ENCODE data around the gene UBE3A. TPM values are rescaled to one million over a fixed set of nuclear protein-coding genes. Genes with fewer than 3 reads are reported as not detected.

The UBE3A gene
- total RNA-seq, 1 donor from 2014 or later = 102 TPM

- no peak for DNase-seq (ENCODE audit: low read depth)
- peaks cover 7% of the 10 kb centered on the region for H3K4me1 Mint-ChIP-seq (ENCODE audit: low read depth, unreplicated experiment)
- H3K4me3 Mint-ChIP-seq (ENCODE audit: unreplicated experiment) = no peak overlapping the region
- no peak for FAIRE-seq
- H3K27ac ChIP-seq (ENCODE audit: low read depth, low read length) = no peak overlapping the region
- H3K36me3 ChIP-seq (ENCODE audit: insufficient read depth, low read length) = no peaks in the 10 kb centered on the region
- H3K27me3 Mint-ChIP-seq (ENCODE audit: low read depth, unreplicated experiment) = no peaks in the 10 kb centered on the region
- H3K4me3 ChIP-seq (ENCODE audit: insufficient read depth, low read depth, low read length) = no peak overlapping the region
- H2AFZ ChIP-seq (ENCODE audit: low read depth, low read length) = no peak overlapping the region
- H3K79me2 ChIP-seq (ENCODE audit: insufficient read depth, low read length) = no peaks in the 10 kb centered on the region
- no peak overlapping the region for H3K27ac Mint-ChIP-seq (ENCODE audit: unreplicated experiment)
- H3K4me1 ChIP-seq (ENCODE audit: insufficient read depth, low read length) = no peaks in the 10 kb centered on the region
- no peaks in the 10 kb centered on the region for H3K9me3 ChIP-seq (ENCODE audit: insufficient read depth, low read depth, low read length)
- H3K27me3 ChIP-seq (ENCODE audit: insufficient read depth, low read length) = no peaks in the 10 kb centered on the region
- H3K9me3 Mint-ChIP-seq (ENCODE audit: unreplicated experiment) = peaks cover 2% of the 10 kb centered on the region
- TF ChIP-seq EZH2 (IDR thresholded peaks at IDR 0.05; ENCODE audit: insufficient read depth, low read length) (no peak), CTCF (IDR thresholded peaks at IDR 0.05; ENCODE audit: insufficient read depth, low read depth, low read length) (no peak)
- no peak overlapping the region for H3K4me2 ChIP-seq (ENCODE audit: low read length)
- peaks cover 21% of the 10 kb centered on the region for H3K36me3 Mint-ChIP-seq (ENCODE audit: low read depth, unreplicated experiment)
- no peak overlapping the region for H3K9ac ChIP-seq (ENCODE audit: low read length)
- H4K20me1 ChIP-seq (ENCODE audit: insufficient read depth, low read length) = no peaks in the 10 kb centered on the region
These were observed 113.6 kb downstream of the UBE3A start for GRCh38 chr15:25325187-25325586.

DNA sequence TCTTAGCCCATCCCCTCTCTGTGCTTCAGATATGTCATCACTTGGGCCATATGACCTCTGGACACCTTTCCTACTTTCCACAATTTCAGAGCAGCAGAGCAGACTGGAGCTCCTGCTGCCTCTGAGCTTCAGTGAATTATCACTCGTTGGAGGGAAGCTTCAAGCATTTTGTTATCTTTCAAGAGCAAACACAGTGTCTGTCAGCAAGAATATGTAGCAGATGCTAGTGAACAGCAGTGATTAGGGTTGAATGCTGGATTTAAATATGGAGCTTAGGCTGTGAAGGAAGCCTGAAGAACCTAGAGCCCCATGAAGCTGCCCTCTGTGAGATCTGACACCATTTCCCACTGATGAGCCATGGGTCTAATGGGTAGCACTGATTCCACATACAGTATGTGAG, 115.4 kb downstream of the UBE3A start:
- Histone ChIP-seq H3K4me1 (ENCODE audit: insufficient read depth, low read length) (no peaks in the 10 kb centered on the region), H2AFZ (ENCODE audit: low read depth, low read length) (no peak overlapping the region), H3K27me3 (ENCODE audit: insufficient read depth, low read length) (no peaks in the 10 kb centered on the region), H3K36me3 (ENCODE audit: insufficient read depth, low read length) (no peaks in the 10 kb centered on the region), H4K20me1 (ENCODE audit: insufficient read depth, low read length) (no peaks in the 10 kb centered on the region), H3K9me3 (ENCODE audit: insufficient read depth, low read depth, low read length) (no peaks in the 10 kb centered on the region), H3K4me2 (ENCODE audit: low read length) (no peak overlapping the region), H3K79me2 (ENCODE audit: insufficient read depth, low read length) (no peaks in the 10 kb centered on the region), H3K4me3 (ENCODE audit: insufficient read depth, low read depth, low read length) (no peak overlapping the region), H3K27ac (ENCODE audit: low read depth, low read length) (no peak overlapping the region), H3K9ac (ENCODE audit: low read length) (no peak overlapping the region)
- Mint-ChIP-seq H3K27ac (ENCODE audit: unreplicated experiment) (no peak overlapping the region), H3K4me1 (ENCODE audit: low read depth, unreplicated experiment) (peaks cover 5% of the 10 kb centered on the region), H3K9me3 (ENCODE audit: unreplicated experiment) (peaks cover 2% of the 10 kb centered on the region), H3K4me3 (ENCODE audit: unreplicated experiment) (no peak overlapping the region), H3K36me3 (ENCODE audit: low read depth, unreplicated experiment) (peaks cover 19% of the 10 kb centered on the region), H3K27me3 (ENCODE audit: low read depth, unreplicated experiment) (no peaks in the 10 kb centered on the region)
- no peak for TF ChIP-seq EZH2 (IDR thresholded peaks at IDR 0.05; ENCODE audit: insufficient read depth, low read length)
- TF ChIP-seq CTCF (IDR thresholded peaks at IDR 0.05; ENCODE audit: insufficient read depth, low read depth, low read length) = no peak
- FAIRE-seq (no peak), DNase-seq (ENCODE audit: low read depth) (no peak)

DNA sequence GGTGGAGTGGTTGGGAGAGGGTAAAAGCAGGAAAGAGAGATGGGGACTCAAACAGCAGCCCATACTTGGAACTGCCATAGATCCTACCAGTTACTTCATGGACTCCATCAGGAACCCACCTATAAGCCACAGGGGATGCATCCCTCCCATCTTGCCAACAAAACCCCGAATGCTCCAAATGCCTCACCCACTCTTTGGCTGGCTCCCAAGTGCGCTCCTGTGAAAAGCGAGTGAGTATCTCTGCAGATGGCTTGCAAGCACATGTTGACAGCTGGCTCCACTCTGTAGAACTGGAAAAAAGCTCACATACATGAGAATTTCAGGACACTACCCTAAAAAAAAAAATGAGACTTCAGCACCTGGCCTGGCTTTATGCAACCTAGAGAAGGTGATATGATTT, 151.0 kb downstream of the UBE3A start:
- H3K36me3 ChIP-seq (ENCODE audit: insufficient read depth, low read length) = no peaks in the 10 kb centered on the region
- no peaks in the 10 kb centered on the region for H3K79me2 ChIP-seq (ENCODE audit: insufficient read depth, low read length)
- Mint-ChIP-seq H3K4me1 (ENCODE audit: low read depth, unreplicated experiment) (no peaks in the 10 kb centered on the region), H3K27me3 (ENCODE audit: low read depth, unreplicated experiment) (no peaks in the 10 kb centered on the region), H3K27ac (ENCODE audit: unreplicated experiment) (no peak overlapping the region), H3K9me3 (ENCODE audit: unreplicated experiment) (peaks cover 8% of the 10 kb centered on the region), H3K4me3 (ENCODE audit: unreplicated experiment) (no peak overlapping the region), H3K36me3 (ENCODE audit: low read depth, unreplicated experiment) (peaks cover 2% of the 10 kb centered on the region)
- H4K20me1 ChIP-seq (ENCODE audit: insufficient read depth, low read length) = no peaks in the 10 kb centered on the region
- no peak overlapping the region for H3K27ac ChIP-seq (ENCODE audit: low read depth, low read length)
- no peak overlapping the region for H2AFZ ChIP-seq (ENCODE audit: low read depth, low read length)
- no peak overlapping the region for H3K4me2 ChIP-seq (ENCODE audit: low read length)
- H3K4me1 ChIP-seq (ENCODE audit: insufficient read depth, low read length) = no peaks in the 10 kb centered on the region
- H3K9me3 ChIP-seq (ENCODE audit: insufficient read depth, low read depth, low read length) = no peaks in the 10 kb centered on the region
- FAIRE-seq (no peak), DNase-seq (ENCODE audit: low read depth) (no peak)
- no peak for TF ChIP-seq EZH2 (IDR thresholded peaks at IDR 0.05; ENCODE audit: insufficient read depth, low read length)
- TF ChIP-seq CTCF (IDR thresholded peaks at IDR 0.05; ENCODE audit: insufficient read depth, low read depth, low read length) = no peak
- no peaks in the 10 kb centered on the region for H3K27me3 ChIP-seq (ENCODE audit: insufficient read depth, low read length)
- no peak overlapping the region for H3K9ac ChIP-seq (ENCODE audit: low read length)
- no peak overlapping the region for H3K4me3 ChIP-seq (ENCODE audit: insufficient read depth, low read depth, low read length)

All from astrocyte (in vitro differentiated cells and primary cell).